ENCODE measurements around the gene MAP7. TPM values are rescaled to one million over a fixed set of nuclear protein-coding genes. Genes with fewer than 3 reads are reported as not detected.
A peak's percentile ranks its signal among the peaks of the same experiment; 100 is the strongest.
"Not testable (repeated sequence)": the region's sequence is repeated elsewhere in the genome, so short reads cannot be mapped to it uniquely, and the experiment has no call there.

The MAP7 gene
- 0.06 and 0.82 TPM in 2 replicates for total RNA-seq

GRCh38 chr6:136550330-136551071 is at the start of gene MAP7:
MAP7 (minus strand) TSS chr6:136550422; CDS start chr6:136550408, 14 bp downstream.
- no peak for DNase-seq (ENCODE audit: extremely low read depth, low read depth, low spot score)

- DNase-seq (ENCODE audit: extremely low read depth, low read depth, low spot score) = no peak
These were observed 49.2 kb upstream of the MAP7 start for GRCh38 chr6:136599329-136600011.

GRCh38 chr6:136598048-136598447 is 47.8 kb upstream of the MAP7 start:
- DNase-seq (ENCODE audit: extremely low read depth, low read depth, low spot score) = no peak

GRCh38 chr6:136594671-136595070 is 44.4 kb upstream of the MAP7 start:
- DNase-seq (ENCODE audit: extremely low read depth, low read depth, low spot score) = no peak

- peak; percentile 96 for DNase-seq (ENCODE audit: extremely low read depth, low read depth, low spot score)
These were observed 43.7 kb upstream of the MAP7 start for GRCh38 chr6:136593748-136594490.

GRCh38 chr6:136592930-136593673 is 42.9 kb upstream of the MAP7 start:
- DNase-seq (ENCODE audit: extremely low read depth, low read depth, low spot score) = no peak

GRCh38 chr6:136591617-136592016 is 41.4 kb upstream of the MAP7 start:
- no peak for DNase-seq (ENCODE audit: extremely low read depth, low read depth, low spot score)

GRCh38 chr6:136590846-136591245 is 40.6 kb upstream of the MAP7 start:
- DNase-seq (ENCODE audit: extremely low read depth, low read depth, low spot score) = not testable (repeated sequence)

- no peak for DNase-seq (ENCODE audit: extremely low read depth, low read depth, low spot score)
These were observed 37.3 kb upstream of the MAP7 start for GRCh38 chr6:136587527-136587926.

GRCh38 chr6:136586295-136586694 is 36.1 kb upstream of the MAP7 start:
- no peak for DNase-seq (ENCODE audit: extremely low read depth, low read depth, low spot score)

- DNase-seq (ENCODE audit: extremely low read depth, low read depth, low spot score) = not testable (repeated sequence)
These were observed 35.3 kb upstream of the MAP7 start for GRCh38 chr6:136585523-136585922.

- not testable (repeated sequence) for DNase-seq (ENCODE audit: extremely low read depth, low read depth, low spot score)
These were observed 34.1 kb upstream of the MAP7 start for GRCh38 chr6:136584290-136584689.

- DNase-seq (ENCODE audit: extremely low read depth, low read depth, low spot score) = peak; percentile 69
These were observed 32.7 kb upstream of the MAP7 start for GRCh38 chr6:136582711-136583471.

GRCh38 chr6:136579800-136580199 is 29.6 kb upstream of the MAP7 start:
- no peak for DNase-seq (ENCODE audit: extremely low read depth, low read depth, low spot score)

GRCh38 chr6:136576821-136577220 is 26.6 kb upstream of the MAP7 start:
- no peak for DNase-seq (ENCODE audit: extremely low read depth, low read depth, low spot score)

GRCh38 chr6:136571496-136571895 is 21.3 kb upstream of the MAP7 start:
- DNase-seq (ENCODE audit: extremely low read depth, low read depth, low spot score) = no peak

GRCh38 chr6:136571065-136571464 is 20.8 kb upstream of the MAP7 start:
- DNase-seq (ENCODE audit: extremely low read depth, low read depth, low spot score) = no peak

- no peak for DNase-seq (ENCODE audit: extremely low read depth, low read depth, low spot score)
These were observed 17.9 kb upstream of the MAP7 start for GRCh38 chr6:136568129-136568528.

GRCh38 chr6:136567688-136568087 is 17.5 kb upstream of the MAP7 start:
- DNase-seq (ENCODE audit: extremely low read depth, low read depth, low spot score) = no peak

- DNase-seq (ENCODE audit: extremely low read depth, low read depth, low spot score) = no peak
These were observed 16.6 kb upstream of the MAP7 start for GRCh38 chr6:136566851-136567250.
